DMS114 treated with DMSO at 0.1 percent for 48 hours (cell line): Measurements from ENCODE around the gene DYNC1I1.

Source experiments
- DNase-seq: peaks from one replicate; lab custom pipeline; 2025; ENCODE audit not compliant: unreplicated experiment; lab: John Stamatoyannopoulos, UW

The DYNC1I1 gene

GRCh38 chr7:95847061-95847460 lies 74.7 kb downstream of the DYNC1I1 start:
- no peak for DNase-seq

DNA sequence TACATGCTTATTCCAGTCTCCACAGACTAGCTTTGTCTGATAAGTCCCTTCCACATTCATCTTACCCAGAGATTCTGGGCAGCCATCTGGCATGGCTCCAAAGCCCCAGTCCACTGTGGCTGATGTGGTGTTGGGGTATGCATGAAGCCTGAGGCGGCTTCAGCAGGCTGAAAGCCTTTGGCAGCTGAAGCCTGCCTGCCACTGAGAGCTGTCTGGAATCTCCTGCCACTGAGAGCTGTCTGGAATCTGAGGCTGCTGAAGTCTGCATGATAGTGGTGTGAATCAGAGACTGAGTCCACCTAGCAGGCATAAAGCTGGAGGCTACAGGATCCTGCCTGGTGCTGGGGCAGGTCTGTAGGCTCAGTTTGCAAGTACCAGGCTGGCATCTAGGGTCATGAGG lies 87.1 kb downstream of the DYNC1I1 start:
- DNase-seq: no peak

- no peak for DNase-seq
Observed at GRCh38 chr7:95861041-95861440, 88.7 kb downstream of the DYNC1I1 start.

DNA sequence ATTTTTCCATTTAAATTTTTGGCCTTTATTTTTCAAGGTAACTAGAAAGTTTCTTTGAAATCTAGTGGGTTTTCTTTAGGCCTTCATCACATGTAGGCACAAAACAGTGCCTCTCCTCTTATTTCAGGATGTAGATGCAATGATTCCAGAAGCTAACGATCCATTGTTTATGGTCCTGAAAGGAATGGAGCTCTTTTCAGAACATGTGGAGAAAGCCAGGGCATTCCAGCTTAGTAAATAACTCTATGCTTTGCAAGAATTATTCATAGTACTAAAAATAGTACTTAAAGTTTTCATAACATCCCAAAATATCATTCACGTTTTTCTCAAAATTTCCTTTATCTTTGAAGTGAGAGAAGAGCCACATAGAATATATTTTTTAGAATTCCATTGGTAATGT lies 91.3 kb downstream of the DYNC1I1 start:
- no peak for DNase-seq

DNA sequence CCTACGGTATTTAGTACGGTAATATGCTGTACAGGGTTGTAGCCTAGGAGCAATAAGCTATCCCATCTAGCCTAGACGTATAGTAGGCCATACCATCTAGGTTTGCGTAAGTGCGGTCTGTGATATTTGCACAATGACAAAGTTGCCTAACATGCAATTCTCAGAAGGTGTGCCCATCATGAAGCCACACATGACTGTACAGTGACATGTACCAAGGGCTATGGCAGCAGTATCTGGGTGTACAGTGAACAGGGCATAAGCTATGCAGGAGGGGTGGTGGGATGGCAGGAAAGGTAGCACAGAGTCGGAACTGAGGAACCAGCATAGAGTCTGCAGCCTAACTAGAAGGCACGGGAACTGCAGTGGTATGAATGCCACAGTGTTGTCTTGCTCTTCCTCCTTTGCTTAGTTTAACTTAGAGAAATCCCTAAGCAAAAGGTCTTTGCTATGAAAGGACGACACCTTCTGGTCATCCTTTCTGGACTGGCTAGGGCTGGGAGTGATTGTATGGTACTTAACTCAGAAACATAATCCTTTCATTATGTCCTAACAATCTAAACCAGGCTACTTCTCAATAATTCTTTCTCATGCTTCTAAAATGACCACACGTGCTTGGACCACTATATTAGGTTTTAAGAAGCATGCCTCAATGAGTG lies 93.5 kb downstream of the DYNC1I1 start:
- DNase-seq: no peak

DNA sequence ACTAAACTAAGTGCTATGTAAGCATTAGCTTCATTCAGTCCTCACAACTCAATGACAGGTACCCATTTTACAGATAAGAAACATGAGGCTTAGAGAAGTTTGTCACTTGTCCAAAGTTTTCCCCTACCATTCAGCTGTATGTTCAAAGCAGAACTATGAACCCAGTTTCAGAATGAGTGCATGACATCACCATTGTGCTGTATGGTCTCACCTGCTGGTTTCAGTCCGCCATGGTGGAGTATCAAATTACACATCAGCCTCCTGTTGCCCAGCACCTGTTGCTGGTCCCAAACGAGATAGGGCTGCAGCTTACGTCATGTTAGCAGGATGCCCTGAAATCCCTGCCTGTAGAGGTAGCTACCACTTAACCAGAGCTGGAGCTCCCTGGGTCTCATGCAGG lies 95.0 kb downstream of the DYNC1I1 start:
- DNase-seq: no peak

DNA sequence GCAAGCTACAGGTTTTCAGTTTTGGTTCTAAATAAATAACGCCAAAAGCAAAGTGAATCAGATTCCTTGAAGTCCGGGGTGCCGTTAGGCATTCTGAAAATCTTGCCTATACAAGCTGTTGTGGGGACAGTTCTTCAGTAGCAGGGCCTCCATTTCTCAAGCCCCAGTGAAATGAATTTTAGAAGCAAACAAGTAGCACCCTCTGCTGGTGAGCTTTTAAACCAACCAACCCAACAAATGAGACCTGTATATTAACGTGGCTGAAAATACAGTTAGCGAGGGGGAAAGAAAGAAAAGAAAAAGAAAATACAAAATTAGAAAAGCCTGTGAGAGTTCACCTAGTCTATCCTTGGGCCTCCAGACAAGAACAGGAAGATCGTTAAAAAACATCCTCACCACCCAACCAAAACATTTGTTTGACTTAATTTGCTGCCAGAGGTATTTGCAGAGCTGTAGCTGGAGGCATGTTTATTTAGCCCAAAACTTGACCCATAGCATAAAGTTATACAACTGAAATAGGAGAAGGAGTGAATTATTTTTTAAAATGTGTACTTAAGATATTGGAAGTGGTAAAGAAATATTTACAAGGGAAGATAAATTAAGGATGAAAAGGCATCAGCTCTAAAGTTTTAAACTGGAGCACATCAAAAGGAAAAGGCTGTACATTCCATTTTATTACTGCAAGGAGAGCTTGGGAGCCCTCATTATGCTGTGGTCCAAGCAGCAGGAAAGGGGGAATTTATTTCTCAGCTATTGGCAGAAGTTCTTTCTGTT lies 98.9 kb downstream of the DYNC1I1 start:
- DNase-seq: peak; percentile 67

DNA sequence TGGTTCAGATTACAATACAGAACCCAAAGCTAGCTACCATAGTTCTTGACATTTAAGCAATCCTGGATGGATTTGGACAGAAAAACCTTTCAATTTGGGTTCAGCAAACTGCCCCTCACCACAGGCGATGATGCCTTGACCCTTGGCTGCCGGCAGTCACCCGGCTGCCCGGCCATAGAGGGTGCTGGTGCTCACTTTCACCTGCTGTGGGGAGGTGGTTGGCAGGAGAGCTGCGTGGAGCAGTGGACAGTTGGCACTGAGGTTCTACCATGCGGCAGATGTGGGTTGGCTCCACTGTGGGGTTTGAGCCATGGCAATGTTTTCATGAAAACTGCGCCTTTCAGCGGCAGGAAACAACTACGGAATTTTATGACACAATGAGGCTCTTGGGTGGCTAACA lies 99.5 kb downstream of the DYNC1I1 start:
- no peak for DNase-seq

GRCh38 chr7:95874129-95874528 lies 101.8 kb downstream of the DYNC1I1 start:
- no peak for DNase-seq

GRCh38 chr7:95874541-95875265 lies 102.3 kb downstream of the DYNC1I1 start:
- no peak for DNase-seq

- DNase-seq: no peak
Observed at GRCh38 chr7:95875519-95875918, 103.2 kb downstream of the DYNC1I1 start.

- DNase-seq: no peak
Observed at GRCh38 chr7:95878677-95879076, 106.3 kb downstream of the DYNC1I1 start.

- no peak for DNase-seq
Observed at GRCh38 chr7:95881597-95881996, 109.2 kb downstream of the DYNC1I1 start.

GRCh38 chr7:95883217-95883616 lies 110.9 kb downstream of the DYNC1I1 start:
- DNase-seq: no peak

DNA sequence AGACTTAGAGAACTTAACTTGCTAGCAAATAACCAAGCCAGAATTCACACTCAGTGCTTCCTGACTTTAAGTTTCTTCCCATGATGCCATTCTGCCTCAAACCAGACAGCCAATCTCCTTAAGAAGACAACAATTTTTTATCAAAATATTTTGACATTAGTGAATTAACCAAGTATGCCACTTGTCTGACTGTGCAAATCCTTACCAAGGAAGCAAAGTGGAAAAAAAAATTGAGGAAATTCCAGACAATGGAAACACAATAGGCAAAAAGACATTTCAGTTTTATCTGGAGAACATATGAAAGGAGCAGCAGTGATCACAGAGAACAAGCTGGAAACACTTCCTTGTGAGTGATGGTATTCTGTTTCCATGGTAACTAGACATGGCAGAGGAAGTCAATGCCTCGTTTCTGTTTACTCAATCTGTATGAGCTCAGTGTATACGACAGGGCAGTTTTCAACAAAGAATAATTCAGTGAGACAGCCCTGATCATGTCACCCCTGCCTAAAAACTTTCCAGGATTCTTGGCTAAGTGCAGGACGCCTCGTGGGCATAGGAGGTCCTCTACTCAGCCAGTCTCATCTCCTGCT lies 114.2 kb downstream of the DYNC1I1 start:
- DNase-seq: no peak

DNA sequence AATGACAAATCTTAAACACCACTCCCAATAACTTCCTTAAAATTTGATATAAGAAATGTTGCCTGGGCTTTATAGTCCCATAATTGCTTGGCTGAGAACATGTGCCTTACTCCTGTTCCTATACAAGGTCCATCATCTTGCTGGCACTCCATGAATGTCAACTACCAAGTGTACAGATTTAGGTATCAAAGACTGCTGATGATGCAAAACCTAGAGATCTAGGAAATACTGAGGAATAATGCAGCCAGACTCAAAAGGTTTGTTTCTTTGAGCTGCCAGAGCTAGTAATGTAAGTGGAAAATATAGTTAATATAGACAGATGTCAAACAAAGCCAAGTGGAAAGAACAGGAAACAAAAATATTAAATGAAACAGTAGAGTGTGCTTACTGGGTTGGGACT lies 121.1 kb downstream of the DYNC1I1 start:
- no peak for DNase-seq

GRCh38 chr7:95897557-95898251 lies 125.3 kb downstream of the DYNC1I1 start:
- DNase-seq: no peak

- no peak for DNase-seq
Observed at GRCh38 chr7:95899919-95900513, 127.7 kb downstream of the DYNC1I1 start.

GRCh38 chr7:95901006-95901405 lies 128.7 kb downstream of the DYNC1I1 start:
- no peak for DNase-seq

DNA sequence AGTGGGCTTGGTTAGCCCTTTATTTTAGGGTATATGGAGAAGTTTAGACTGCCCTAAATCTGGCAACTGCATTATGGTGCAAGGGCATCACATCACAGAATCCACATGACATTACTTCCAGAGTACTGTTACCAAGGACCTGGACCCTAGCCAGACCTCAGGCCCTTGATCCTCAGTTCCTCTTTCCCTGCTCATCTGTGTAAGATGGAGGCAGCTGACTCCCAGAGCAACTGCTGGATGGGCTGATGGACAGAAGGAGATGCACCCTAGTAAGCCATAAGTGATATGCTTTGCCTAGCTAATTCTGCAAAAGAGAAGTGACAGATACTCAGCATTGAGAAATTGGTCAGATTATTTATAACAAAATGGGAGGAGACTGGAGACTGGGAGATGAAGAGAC lies 131.7 kb downstream of the DYNC1I1 start:
- no peak for DNase-seq

- no peak for DNase-seq
Observed at GRCh38 chr7:95905167-95905566, 132.8 kb downstream of the DYNC1I1 start.
